GM12878 (cell line): ENCODE data around the gene SETD7. TPM values are rescaled to one million over a fixed set of nuclear protein-coding genes. Genes with fewer than 3 reads are reported as not detected.

ENCODE experiments used
- ATAC-seq: fragments of 200-7000 bp; cut with Tn5 transposase; 3 replicates; pipeline ENCODE4 v1.9.1; 2020; ENCODE audit warnings: mild to moderate bottlenecking, moderate library complexity
- BruUV-seq: library from RNA; stranded (reverse); fragments of 400-500 nt; replicated peaks from 2 replicates; lab custom pipeline; 2021; lab: Mats Ljungman, UMichigan
- CTCF ChIA-PET: fragments of 300-600 bp; sonication (Branson Sonifier 250); formaldehyde crosslinking; extraction: SDS; loops from one replicate; lab custom pipeline; 2021; ENCODE audit warnings: inconsistent platforms; lab: Yijun Ruan, JAX
- POLR2A ChIA-PET: fragments of 350-600 bp; formaldehyde crosslinking; extraction: SDS; loops from one replicate; lab custom pipeline; 2021; ENCODE audit warnings: inconsistent platforms; lab: Charles Lee
- RAD21 ChIA-PET: fragments of 300-600 bp; sonication (Branson Sonifier 250); formaldehyde crosslinking; loops from one replicate; lab custom pipeline; 2023; ENCODE audit warnings: antibody characterized with exemption; ENCODE audit not compliant: unreplicated experiment; lab: Charles Lee
- SMC1A ChIA-PET: fragments of 300-600 bp; sonication (Branson Sonifier 250); formaldehyde crosslinking; loops from one replicate; lab custom pipeline; 2023; ENCODE audit not compliant: unreplicated experiment, uncharacterized antibody; lab: Charles Lee
- DNase-seq: peaks from one replicate; pipeline ENCODE4 v3.0.0-alpha.2; 2011; ENCODE audit warnings: low read depth, low spot score
- FAIRE-seq: peaks from 3 replicates; lab custom pipeline; 2011; peaks lifted over from hg19 to GRCh38; lab: Jason Lieb, UNC
- H2AFZ ChIP-seq: 2 replicates; pipeline ENCODE4 v1.6.0; 2011; ENCODE audit warnings: low read depth, low read length, control low read depth; ENCODE audit not compliant: control insufficient read depth
- H3K27ac ChIP-seq: 2 replicates; pipeline ENCODE4 v1.5.1; 2011; ENCODE audit warnings: control low read depth; ENCODE audit not compliant: control insufficient read depth, insufficient read depth
- H3K27me3 ChIP-seq, 2 experiments: replicated peaks in 1 of 2; 2 replicates each; pipeline versions ENCODE4 v1.6.0 to v1.6.1; 2011; ENCODE audit warnings: low read length in 1 of 2; ENCODE audit not compliant: control insufficient read depth in 2 of 2, insufficient read depth in 2 of 2
- H3K36me3 ChIP-seq, 2 experiments: 2 replicates each; pipeline ENCODE4 v1.5.1; 2011; ENCODE audit warnings: low read length in 1 of 2; ENCODE audit not compliant: control insufficient read depth in 2 of 2, insufficient read depth in 2 of 2
- H3K4me1 ChIP-seq: 2 replicates; pipeline ENCODE4 v1.6.1; 2011; ENCODE audit warnings: mild to moderate bottlenecking, low read length, moderate library complexity, mixed read lengths; ENCODE audit not compliant: control insufficient read depth, insufficient read depth
- H3K4me2 ChIP-seq: 2 replicates; pipeline ENCODE4 v1.6.0; 2011; ENCODE audit warnings: control low read depth; ENCODE audit not compliant: control insufficient read depth, insufficient read depth
- H3K4me3 ChIP-seq: fragments of 200-600 bp; sonication (generic); 2 replicates; pipeline ENCODE4 v1.5.1; 2016
- H3K79me2 ChIP-seq: 2 replicates; pipeline ENCODE4 v1.6.0; 2011; ENCODE audit warnings: low read length; ENCODE audit not compliant: control insufficient read depth, insufficient read depth
- H3K9ac ChIP-seq: 2 replicates; pipeline ENCODE4 v1.8.0; 2011; ENCODE audit warnings: low read length, control low read depth, mixed read lengths; ENCODE audit not compliant: control insufficient read depth, insufficient read depth
- H3K9me3 ChIP-seq: replicated peaks from 3 replicates; pipeline ENCODE4 v1.5.1; 2011; ENCODE audit warnings: mild to moderate bottlenecking, low read length; ENCODE audit not compliant: control insufficient read depth, insufficient read depth
- H4K20me1 ChIP-seq: 2 replicates; pipeline ENCODE4 v1.6.0; 2011; ENCODE audit not compliant: control insufficient read depth, insufficient read depth
- ATF3 ChIP-seq: IDR thresholded peaks from 2 replicates; pipeline ENCODE4 v1.6.1; 2011; ENCODE audit warnings: low read depth, mild to moderate bottlenecking, low read length, moderate library complexity, borderline replicate concordance; ENCODE audit errors: extremely low read depth
- BACH1 ChIP-seq: fragments of 450-650 bp; IDR thresholded peaks from 2 replicates; pipeline ENCODE4 v1.6.1; 2017; ENCODE audit warnings: mild to moderate bottlenecking, borderline replicate concordance
- BCLAF1 ChIP-seq: fragments of 450-650 bp; IDR thresholded peaks from 2 replicates; pipeline ENCODE4 v1.6.1; 2017; ENCODE audit warnings: antibody characterized with exemption, mild to moderate bottlenecking, moderate library complexity
- MYC ChIP-seq: IDR thresholded peaks from 2 replicates; pipeline ENCODE4 v1.6.1; 2011; ENCODE audit warnings: mild to moderate bottlenecking, low read length, moderate library complexity, inconsistent platforms; ENCODE audit not compliant: insufficient read depth, insufficient replicate concordance, insufficient read length, severe bottlenecking
- NFIC ChIP-seq: IDR thresholded peaks from 2 replicates; pipeline ENCODE4 v1.6.1; 2012; ENCODE audit warnings: low read depth, mild to moderate bottlenecking, inconsistent platforms, low read length, moderate library complexity
- NFYA ChIP-seq: IDR thresholded peaks from 2 replicates; pipeline ENCODE4 v1.6.1; 2011; ENCODE audit warnings: low read depth, mild to moderate bottlenecking, low read length, improper control_type of control experiment, borderline replicate concordance
- NKRF ChIP-seq: fragments of 450-650 bp; conservative IDR thresholded peaks from 2 replicates; pipeline ENCODE4 v1.6.1; 2017; ENCODE audit warnings: mild to moderate bottlenecking, moderate library complexity
- PAX5 ChIP-seq: IDR thresholded peaks from 2 replicates; pipeline ENCODE4 v1.6.1; 2011; ENCODE audit warnings: low read depth, low read length, borderline replicate concordance
- PAX8 ChIP-seq: fragments of 450-650 bp; IDR thresholded peaks from 2 replicates; pipeline ENCODE4 v1.6.1; 2017; ENCODE audit warnings: mild to moderate bottlenecking, moderate library complexity
- YY1 ChIP-seq: IDR thresholded peaks from 2 replicates; pipeline ENCODE4 v1.6.1; 2011; ENCODE audit warnings: low read depth, mild to moderate bottlenecking, low read length
- ZBED1 ChIP-seq: IDR thresholded peaks from 2 replicates; pipeline ENCODE4 v1.6.1; 2016; ENCODE audit warnings: borderline replicate concordance
- ZBTB11 ChIP-seq: fragments of 450-650 bp; formaldehyde crosslinking; IDR thresholded peaks from 2 replicates; pipeline ENCODE4 v1.5.0; 2022; ENCODE audit warnings: mild to moderate bottlenecking, missing genetic modification characterization
- WGBS: methylation state at CpG from one replicate; pipeline ENCODE4 v1.1.6; 2016; ENCODE audit warnings: low lambda C conversion rate; ENCODE audit not compliant: insufficient replicate concordance, insufficient coverage; ENCODE audit errors: missing lambda C conversion rate; 5-methylcytosine and 5-hydroxymethylcytosine counted together
- in situ Hi-C: fragments of 300-500 bp; cut with MboI; formaldehyde crosslinking; loops from 9 replicates; pipeline ENCODE4 v1.14.3; 2018; ENCODE audit warnings: mixed read lengths
- intact Hi-C: fragments of 100-400 bp; cut with micrococcal nuclease; formaldehyde crosslinking; loops from one replicate; pipeline ENCODE4 v1.14.2; 2022; ENCODE audit not compliant: unreplicated experiment
- polyA plus RNA-seq, 11 experiments: library from polyadenylated mRNA; depleted of rRNA in 4 of 11; unstranded in 6 of 11; stranded (reverse) in 5 of 11; fragments of >200 nt; fragmentation: Nextera tagmentation in 4 of 11; fragmentation: Illumina TruSeq in 1 of 11; extraction: Ambion mirVana in 4 of 11; extraction: Trizol in 1 of 11; gene quantifications; 1 replicate in 1 of 11; 2 replicates in 10 of 11; pipeline versions ENCODE4 v1.2.1 to v1.2.3, GENCODE V29; 2011 to 2016; ENCODE audit warnings: inconsistent platforms in 2 of 11, missing spikeins in 2 of 11, low read depth in 1 of 11
- total RNA-seq, 4 experiments: library from RNA; depleted of rRNA in 3 of 4; stranded (reverse); fragments of >200 nt in 3 of 4; fragmentation: Illumina TruSeq in 1 of 4; extraction: Trizol in 1 of 4; gene quantifications; 2 replicates each; pipeline versions ENCODE4 v1.2.1 to v1.2.3, GENCODE V29; 2013 to 2021

Gene SETD7
- total and polyA plus RNA-seq, 10 of the 15 experiments (the other 5 are each of a cell fraction or from before 2014, with no cell fraction given), result 0.03 to 0.82 (median 0.44) TPM

GRCh38 chr4:139454111-139455045 is 101.6 kb downstream of the SETD7 start, which contains the start of gene RAB33B:
RAB33B (plus strand) TSS chr4:139454121; CDS start chr4:139454196, 75 bp downstream.
- intact Hi-C loops (loop anchor here (5.0 to 10.0 kb wide), 3 partner anchors 150 to 437 kb away; partner anchors contain the start of genes NAA15, NDUFC1 and NOCT), in situ Hi-C loops (no loop called here)
- ChIA-PET SMC1A (interaction anchor here (0.9 to 1.8 kb wide), 2 partner anchors 68 to 274 kb away, joined by 4 read pairs; no protein-coding TSS in a partner anchor), CTCF (no interaction called here), POLR2A (interaction anchor here (0.5 to 1.1 kb wide), 4 partner anchors 47 to 437 kb away, joined by 3 to 4 read pairs (median 4); partner anchors contain the start of gene NAA15), RAD21 (no interaction called here)
- Histone ChIP-seq H3K4me1 (peaks cover 12% of the 10 kb centered on the region), H3K36me3 (no peaks in the 10 kb centered on the region), H3K4me2 (peak within 1 kb of the TSS; percentile 73), H3K4me3 (peak within 1 kb of the TSS; percentile 82), H3K79me2 (peaks cover 53% of the 10 kb centered on the region), H2AFZ (peak within 1 kb of the TSS; percentile 88), H3K27me3 (no peaks in the 10 kb centered on the region), H3K9ac (peak within 1 kb of the TSS; percentile 74), H3K9me3 (no peaks in the 10 kb centered on the region), H3K27ac (peak within 1 kb of the TSS; percentile 78), H4K20me1 (no peaks in the 10 kb centered on the region)
- ATAC-seq (peak; percentile 5), FAIRE-seq (no peak), DNase-seq (no peak)
- WGBS, result 2% methylated on average over 46 of the region's 46 CpGs
- BruUV-seq, result no TSS peak
- no peak for TF ChIP-seq PAX5
- TF ChIP-seq PAX8, result no peak
- peak; percentile 34 for TF ChIP-seq NKRF
- TF ChIP-seq NFIC, result no peak
- no peak for TF ChIP-seq ZBTB11 (CRISPR knock-in tag)
- peak; percentile 45 for TF ChIP-seq MYC
- TF ChIP-seq BCLAF1, result no peak
- TF ChIP-seq ATF3, result no peak
- no peak for TF ChIP-seq NFYA
- TF ChIP-seq ZBED1, result peak; percentile 66; the same call in 1 of the 2 replicates
- TF ChIP-seq YY1, result peak; percentile 5; the same call in 1 of the 2 replicates
- 0 out of 2 replicates have a peak, but pooled peaks have one; percentile 4 for TF ChIP-seq BACH1
